ENCODE measurements around the gene PROCA1. TPM values are rescaled to one million over a fixed set of nuclear protein-coding genes. Genes with fewer than 3 reads are reported as not detected.

PROCA1 gene
- total RNA-seq, 1 experiment from 2014 or later, result 4.9 TPM

DNA sequence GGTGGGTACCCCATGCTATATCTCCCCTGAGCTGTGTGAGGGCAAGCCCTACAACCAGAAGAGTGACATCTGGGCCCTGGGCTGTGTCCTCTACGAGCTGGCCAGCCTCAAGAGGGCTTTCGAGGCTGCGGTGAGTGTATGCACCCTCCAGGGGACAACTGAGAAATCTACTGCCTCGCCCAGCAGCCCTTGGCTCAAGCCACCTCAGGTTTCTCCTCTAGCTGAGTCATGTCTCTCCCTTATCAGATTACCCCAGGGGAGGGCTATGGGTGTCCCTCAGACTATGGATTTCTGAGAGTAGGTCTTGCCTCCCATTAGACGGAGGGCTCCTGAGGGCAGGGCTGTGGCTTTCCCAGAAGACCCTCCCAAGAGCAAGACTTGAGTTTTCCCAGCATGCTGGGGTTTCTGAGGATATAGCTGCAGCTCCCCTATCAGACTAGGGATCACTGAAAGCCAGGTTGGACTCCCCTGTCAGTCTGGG, 23.6 kb upstream of the PROCA1 start:
- peak; percentile 46 for ATAC-seq
- ChIA-PET POLR2A (no interaction called here), CTCF (interaction anchor here (0.8 kb wide), 1 partner anchor 8 kb away, joined by 3 read pairs; no protein-coding TSS in a partner anchor)
- no TSS peak for BruUV-seq (replicated peaks)
- Histone ChIP-seq H3K9me3 (ENCODE audit: control insufficient read depth, insufficient read depth, low read depth, low read length) (no peaks in the 10 kb centered on the region), H3K4me3 (ENCODE audit: low read depth in 2 of 2, low read length in 2 of 2) (no peak overlapping the region), H3K36me3 (ENCODE audit: control insufficient read depth, insufficient read depth, low read length) (no peaks in the 10 kb centered on the region), H3K27ac (ENCODE audit: low read length) (no peak overlapping the region), H3K4me1 (ENCODE audit: control insufficient read depth, insufficient read depth, low read length) (no peaks in the 10 kb centered on the region), H3K27me3 (ENCODE audit: control insufficient read depth, insufficient read depth, low read length) (no peaks in the 10 kb centered on the region)
- intact Hi-C loops (cut with micrococcal nuclease; ENCODE audit: unreplicated experiment) (no loop called here), in situ Hi-C loops (cut with HindIII; ENCODE audit: low pct_unique_long_range_greater_than_20kb, low sequenced_read_pairs) (no loop called here)
- no peak for DNase-seq (ENCODE audit: low read depth, low spot score)
- no peak for TF ChIP-seq POLR2AphosphoS5 (IDR thresholded peaks at IDR 0.05; ENCODE audit: low read depth, low read length)
- no peak for TF ChIP-seq SIN3A (IDR thresholded peaks at IDR 0.05; ENCODE audit: borderline replicate concordance, insufficient read depth, low read depth, low read length)
- TF ChIP-seq TCF7L2 (IDR thresholded peaks at IDR 0.05; ENCODE audit: low read depth, low read length), result no peak
- TF ChIP-seq CTCF (IDR thresholded peaks at IDR 0.05), result no peak
- no peak for TF ChIP-seq REST (IDR thresholded peaks at IDR 0.05; ENCODE audit: insufficient read depth in 1 of 2, low read depth in 2 of 2, low read length in 1 of 2)

- in situ Hi-C loops (cut with HindIII; ENCODE audit: low pct_unique_long_range_greater_than_20kb, low sequenced_read_pairs) (no loop called here), intact Hi-C loops (cut with micrococcal nuclease; ENCODE audit: unreplicated experiment) (no loop called here)
- H3K4me1 ChIP-seq (ENCODE audit: control insufficient read depth, insufficient read depth, low read length), result 0 out of 2 replicates have a peak, but pooled peaks cover under 1% of the 10 kb centered on the region
- no TSS peak for BruUV-seq (replicated peaks)
- DNase-seq (ENCODE audit: low read depth, low spot score), result no peak
- H3K27ac ChIP-seq (ENCODE audit: low read length), result no peak overlapping the region
- no peaks in the 10 kb centered on the region for H3K27me3 ChIP-seq (ENCODE audit: control insufficient read depth, insufficient read depth, low read length)
- no peaks in the 10 kb centered on the region for H3K9me3 ChIP-seq (ENCODE audit: control insufficient read depth, insufficient read depth, low read depth, low read length)
- ChIA-PET CTCF (interaction anchor here (0.8 kb wide), 1 partner anchor 8 kb away, joined by 3 read pairs; no protein-coding TSS in a partner anchor), POLR2A (no interaction called here)
- TF ChIP-seq TCF7L2 (IDR thresholded peaks at IDR 0.05; ENCODE audit: low read depth, low read length) (no peak), SIN3A (IDR thresholded peaks at IDR 0.05; ENCODE audit: borderline replicate concordance, insufficient read depth, low read depth, low read length) (no peak), REST (IDR thresholded peaks at IDR 0.05; ENCODE audit: insufficient read depth in 1 of 2, low read depth in 2 of 2, low read length in 1 of 2) (no peak)
- H3K36me3 ChIP-seq (ENCODE audit: control insufficient read depth, insufficient read depth, low read length), result no peaks in the 10 kb centered on the region
- peak; percentile 25 for ATAC-seq
- H3K4me3 ChIP-seq (ENCODE audit: low read depth in 2 of 2, low read length in 2 of 2), result no peak overlapping the region
Observed at GRCh38 chr17:28734712-28735241, 23.1 kb upstream of the PROCA1 start.
